Stimulated activated CD8-positive, alpha-beta memory T cell treated with anti-CD3 and anti-CD28 coated beads, Interleukin-15, amount 100 ng/mL, for 24 hours (primary cell): ENCODE results near the gene DNM3.
"Not testable (repeated sequence)": the region's sequence is repeated elsewhere in the genome, so short reads cannot be mapped to it uniquely, and the experiment has no call there.

ENCODE experiments used
- DNase-seq: peaks from one replicate; pipeline ENCODE4 v3.0.0-alpha.2; 2020; ENCODE audit warnings: low read depth

Gene DNM3

GRCh38 chr1:172425339-172425738 lies 584.0 kb downstream of the DNM3 start:
- no peak for DNase-seq

DNA sequence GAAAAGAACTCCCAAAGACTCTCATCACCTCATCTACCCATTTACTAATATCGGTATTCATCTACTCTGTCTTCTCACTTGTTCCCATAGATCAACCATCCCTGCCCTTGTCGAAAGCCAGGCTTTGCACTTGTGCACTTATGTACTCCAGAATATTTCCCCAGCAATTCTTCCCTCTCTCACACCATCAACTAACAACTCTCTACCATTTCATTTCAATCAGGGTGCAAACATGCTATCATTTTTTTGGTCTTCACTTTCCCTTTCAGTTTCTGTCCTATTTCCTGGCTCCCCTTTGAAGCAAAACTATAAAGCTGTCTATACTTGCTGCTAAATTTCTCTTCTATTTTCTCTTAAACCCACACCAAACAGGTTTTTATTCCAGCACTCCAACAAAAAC lies 585.9 kb downstream of the DNM3 start:
- no peak for DNase-seq

- DNase-seq, result no peak
Measured at GRCh38 chr1:172429331-172430127, 588.2 kb downstream of the DNM3 start.

- no peak for DNase-seq
Measured at GRCh38 chr1:172430128-172430454, 588.8 kb downstream of the DNM3 start.

DNA sequence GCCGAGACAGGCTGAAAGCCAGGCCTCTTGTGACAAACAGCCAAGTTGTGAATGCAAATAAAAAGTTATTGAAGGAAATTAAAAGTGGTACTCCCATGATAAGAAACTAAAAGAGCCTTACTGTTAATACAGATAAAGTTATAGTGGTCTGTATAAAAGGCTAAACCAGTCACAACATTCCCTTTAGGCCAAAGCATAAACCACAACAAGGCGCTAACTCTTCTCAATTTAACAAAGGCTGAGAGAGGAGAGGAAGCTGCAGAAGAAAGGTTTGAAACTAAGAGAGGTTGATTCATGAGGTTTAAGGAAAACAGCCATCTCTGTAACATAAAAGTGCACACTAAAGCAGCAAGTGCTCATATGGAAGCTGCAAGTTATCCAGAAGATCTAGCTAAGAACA lies 589.9 kb downstream of the DNM3 start:
- DNase-seq, result no peak

GRCh38 chr1:172431721-172432192 lies 590.5 kb downstream of the DNM3 start:
- no peak for DNase-seq

GRCh38 chr1:172437183-172437582 lies 595.9 kb downstream of the DNM3 start:
- DNase-seq, result not testable (repeated sequence)

DNA sequence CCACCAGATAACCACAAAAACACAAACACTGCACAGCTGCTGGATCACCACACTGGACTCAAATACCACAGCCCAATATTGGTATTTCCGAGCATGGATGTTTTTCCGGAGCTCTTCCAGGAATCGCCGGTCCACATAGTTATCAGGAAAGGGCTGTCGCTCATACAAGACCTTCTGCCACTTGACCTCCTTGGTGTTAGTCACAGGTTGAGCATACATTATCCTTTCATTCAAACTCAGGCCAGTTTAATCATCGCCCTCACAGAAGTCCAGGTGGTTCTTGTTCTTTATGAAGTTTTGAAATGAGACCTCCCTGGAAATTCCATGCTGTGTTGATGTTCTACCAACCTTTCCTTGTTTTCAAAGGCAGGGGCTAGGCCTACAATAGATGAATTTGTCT lies 601.1 kb downstream of the DNM3 start:
- DNase-seq, result no peak

- DNase-seq, result no peak
Measured at GRCh38 chr1:172442843-172443565, 601.7 kb downstream of the DNM3 start.

GRCh38 chr1:172443666-172444453 lies 602.6 kb downstream of the DNM3 start, which contains the start of gene PIGC:
Gene PIGC, minus strand, starts transcription at chr1:172444069. Its CDS starts 1,447 bp downstream, at chr1:172442622.
- peak; percentile 79 for DNase-seq

DNA sequence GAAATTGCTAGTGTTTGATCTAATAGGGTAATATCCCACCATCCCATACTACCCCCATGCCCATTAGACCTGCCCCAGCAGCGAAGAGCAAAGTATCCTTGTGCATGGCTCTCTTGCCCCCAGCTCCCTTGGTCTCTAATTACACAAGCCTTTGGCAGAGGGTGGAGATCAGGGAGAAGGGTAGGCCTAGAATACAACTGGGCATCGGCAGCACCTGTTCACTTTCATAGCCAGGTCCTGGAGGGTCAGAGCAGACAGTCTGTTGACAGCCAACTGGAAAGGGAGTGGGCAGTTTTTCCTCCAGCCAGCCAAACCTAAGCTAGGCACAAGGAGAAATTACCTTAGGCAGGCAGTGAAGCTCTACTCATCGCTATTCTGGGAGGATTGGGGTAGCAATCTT lies 605.2 kb downstream of the DNM3 start:
- DNase-seq, result no peak

GRCh38 chr1:172447641-172448040 lies 606.3 kb downstream of the DNM3 start:
- no peak for DNase-seq

GRCh38 chr1:172448995-172449584 lies 607.8 kb downstream of the DNM3 start:
- no peak for DNase-seq

- DNase-seq, result no peak
Measured at GRCh38 chr1:172449585-172450523, 608.6 kb downstream of the DNM3 start.

DNA sequence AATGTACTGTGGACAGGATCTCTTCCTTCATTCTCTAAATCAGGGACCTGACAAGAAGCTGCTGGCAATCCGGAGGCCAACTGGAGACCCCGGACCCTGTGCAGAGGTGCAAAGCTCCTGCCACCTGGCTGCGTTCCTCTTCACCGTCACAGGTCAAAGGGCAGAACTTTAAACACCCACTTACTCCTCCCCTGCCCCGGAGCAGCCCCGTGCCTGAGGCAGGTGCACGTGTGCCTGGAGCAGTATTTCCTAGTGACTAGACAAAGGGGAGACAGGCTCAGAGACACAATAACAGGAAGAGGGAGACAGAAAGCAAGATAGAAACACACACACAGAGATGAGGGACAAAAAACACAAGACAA lies 609.2 kb downstream of the DNM3 start:
- DNase-seq, result no peak

- DNase-seq, result no peak
Measured at GRCh38 chr1:172451002-172451443, 609.7 kb downstream of the DNM3 start.

- no peak for DNase-seq
Measured at GRCh38 chr1:172452536-172453152, 611.3 kb downstream of the DNM3 start.

GRCh38 chr1:172453153-172453545 lies 611.9 kb downstream of the DNM3 start:
- no peak for DNase-seq

GRCh38 chr1:172453607-172454006 lies 612.3 kb downstream of the DNM3 start:
- DNase-seq, result no peak

- no peak for DNase-seq
Measured at GRCh38 chr1:172455451-172455850, 614.2 kb downstream of the DNM3 start.

DNA sequence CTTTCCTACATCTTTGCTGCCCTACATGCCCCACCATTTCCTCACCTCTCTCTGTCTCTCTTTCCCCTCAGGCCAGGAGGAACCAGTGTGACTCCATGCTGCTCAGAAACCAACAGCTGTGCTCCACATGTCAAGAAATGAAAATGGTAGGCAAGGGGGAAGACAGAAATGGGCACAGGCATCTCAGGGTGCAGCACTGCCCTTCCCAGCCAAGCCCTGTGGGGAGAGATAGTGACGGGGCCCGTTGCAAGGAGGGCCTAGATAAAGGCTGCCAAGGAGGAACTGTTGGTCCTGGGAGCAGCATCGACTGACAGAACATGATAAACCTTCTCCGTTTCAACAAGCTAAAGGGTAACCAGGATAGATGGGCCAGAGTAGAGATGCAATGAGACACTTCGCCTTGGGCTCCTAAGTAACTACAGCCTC lies 615.1 kb downstream of the DNM3 start:
- DNase-seq, result no peak
